Psoas muscle (tissue), 8 donors: Measurements from ENCODE around the gene ARFGEF3. TPM values are rescaled to one million over a fixed set of nuclear protein-coding genes. Genes with fewer than 3 reads are reported as not detected.

Experiments used
- ATAC-seq, 4 donors: fragments of 200-7000 bp; cut with Tn5 transposase; one replicate each; pipeline ENCODE4 v1.9.1; 2020; ENCODE audit warnings: moderate library complexity in 3 of 4, mild to moderate bottlenecking in 2 of 4
- DNase-seq, 2 donors: peaks; one replicate each; pipeline ENCODE4 v3.0.0-alpha.2; 2020
- H3K27ac ChIP-seq: fragments of 200-600 bp; one replicate; pipeline ENCODE4 v1.8.0; 2022
- H3K27me3 ChIP-seq, 3 donors: fragments of 200-600 bp in 1 of 3; one replicate each; pipeline versions ENCODE4 v1.6.1 to v1.8.0; 2013 to 2022; ENCODE audit warnings: low read length in 2 of 3, mild to moderate bottlenecking in 2 of 3, moderate library complexity in 1 of 3; ENCODE audit not compliant: insufficient read depth in 3 of 3
- H3K36me3 ChIP-seq, 2 donors: fragments of 200-600 bp in 1 of 2; one replicate each; pipeline versions ENCODE4 v1.6.1 to v1.8.0; 2013 to 2022; ENCODE audit warnings: low read depth in 1 of 2, mild to moderate bottlenecking in 1 of 2, moderate library complexity in 1 of 2; ENCODE audit not compliant: insufficient read depth in 1 of 2
- H3K4me1 ChIP-seq: fragments of 200-600 bp; one replicate; pipeline ENCODE4 v1.8.0; 2022
- H3K4me3 ChIP-seq: fragments of 200-600 bp; one replicate; pipeline ENCODE4 v1.8.0; 2022; ENCODE audit warnings: mild to moderate bottlenecking
- H3K9me3 ChIP-seq: fragments of 200-600 bp; one replicate; pipeline ENCODE4 v1.8.0; 2022
- CTCF ChIP-seq: fragments of 200-600 bp; IDR thresholded peaks from one replicate; pipeline ENCODE4 v1.8.0; 2022; ENCODE audit warnings: antibody characterized with exemption
- WGBS, 3 donors: extraction: QIAGEN DNeasy Blood & Tissue Kit; methylation state at CpG; one replicate each; pipeline versions ENCODE4 v1.1.6 to v1.1.7; 2013; 5-methylcytosine and 5-hydroxymethylcytosine counted together
- intact Hi-C, 2 donors: fragments of 100-400 bp; cut with DNase I; formaldehyde crosslinking; loops; one replicate each; pipeline versions ENCODE4 v1.11.0 to v1.14.2; 2022
- polyA plus RNA-seq, 3 donors: library from polyadenylated mRNA; stranded (reverse); fragments of 200-250 nt; gene quantifications; one replicate each; pipeline ENCODE4 v1.2.3, GENCODE V29; 2013
- total RNA-seq, 4 donors: library from RNA; stranded (reverse); fragmentation: NEBNext Ultra II Directional in 2 of 4; extraction: Animal tissue kit (Norgen Biotek cat#: 25700) in 2 of 4; gene quantifications; one replicate each; pipeline versions ENCODE4 v1.2.1 to v1.2.4, GENCODE V29; 2021 to 2023
- donor health status: healthy with polysubstance abuse.
- donor health status: DM: no; HTN: no; CAD: no; lungs with moderate emphysema.
- donor health status: Bipolar disorder and iron deficiency.
- donor health status: healthy.
- donor health status: DM: yes; HTN: yes; CAD: no.
- donor health status: DM: no; HTN: no; CAD: no.
- donor health status: DM: no; HTN: no; CAD: no.
- donor health status: DM: yes; HTN: yes; CAD: no.

Gene ARFGEF3
- total and polyA plus RNA-seq, 7 donors, result 0.20 to 18.4 (median 0.38) TPM

GRCh38 chr6:138250513-138251247, 88.9 kb downstream of the ARFGEF3 start:
- intact Hi-C loops, result no loop called here
- Histone ChIP-seq H3K9me3 (no peaks in the 10 kb centered on the region), H3K4me3 (no peak overlapping the region), H3K27me3 (no peaks in the 10 kb centered on the region), H3K36me3 (no peaks in the 10 kb centered on the region), H3K27ac (no peak overlapping the region), H3K4me1 (no peaks in the 10 kb centered on the region)
- TF ChIP-seq CTCF, result no peak
- ATAC-seq (peak in 1 of 4 donors; percentile 84), DNase-seq (peak in 1 of 2 donors; percentile 26)
- WGBS, 3 donors, result 75 to 84% (median 78%) methylated on average over 16 of the region's 16 CpGs

- 93 to 96% (median 94%) methylated on average over 11 of the region's 11 CpGs for WGBS, 3 donors
- no peaks in the 10 kb centered on the region for H3K9me3 ChIP-seq
These were observed 92.0 kb downstream of the ARFGEF3 start for GRCh38 chr6:138253731-138254130.

GRCh38 chr6:138255443-138255842, 93.7 kb downstream of the ARFGEF3 start:
- Histone ChIP-seq H3K27me3 (no peaks in the 10 kb centered on the region), H3K27ac (no peak overlapping the region), H3K4me3 (no peak overlapping the region), H3K4me1 (no peaks in the 10 kb centered on the region), H3K36me3 (no peaks in the 10 kb centered on the region), H3K9me3 (no peaks in the 10 kb centered on the region)
- ATAC-seq (no peak), DNase-seq (no peak)
- whole genome bisulfite sequencing, 3 donors, result 94 to 95% (median 95%) methylated on average over 20 of the region's 20 CpGs
- TF ChIP-seq CTCF, result no peak
- intact Hi-C loops, result no loop called here

More at GRCh38 chr6:138253731-138254130, 92.0 kb downstream of the ARFGEF3 start:
- TF ChIP-seq CTCF, result no peak
- Histone ChIP-seq H3K36me3 (no peaks in the 10 kb centered on the region), H3K4me1 (no peaks in the 10 kb centered on the region), H3K4me3 (no peak overlapping the region), H3K27me3 (no peaks in the 10 kb centered on the region), H3K27ac (no peak overlapping the region)
- DNase-seq (no peak), ATAC-seq (no peak)
- intact Hi-C loops, result no loop called here

GRCh38 chr6:138257638-138258040, 95.9 kb downstream of the ARFGEF3 start:
- intact Hi-C loops, result no loop called here
- no peak for DNase-seq
- H3K4me3 ChIP-seq, result no peak overlapping the region
- WGBS, 3 donors, result 92 to 100% (median 96%) methylated on average over 1 of the region's 1 CpG
- TF ChIP-seq CTCF, result no peak
- no peaks in the 10 kb centered on the region for H3K4me1 ChIP-seq
- no peaks in the 10 kb centered on the region for H3K9me3 ChIP-seq
- no peak for ATAC-seq
- no peaks in the 10 kb centered on the region for H3K36me3 ChIP-seq
- no peak overlapping the region for H3K27ac ChIP-seq
- no peaks in the 10 kb centered on the region for H3K27me3 ChIP-seq

GRCh38 chr6:138258197-138258596, 96.5 kb downstream of the ARFGEF3 start:
- Histone ChIP-seq H3K36me3 (no peaks in the 10 kb centered on the region), H3K27ac (no peak overlapping the region), H3K4me1 (no peaks in the 10 kb centered on the region), H3K9me3 (no peaks in the 10 kb centered on the region), H3K4me3 (no peak overlapping the region), H3K27me3 (no peaks in the 10 kb centered on the region)
- intact Hi-C loops, result no loop called here
- no peak for ATAC-seq
- TF ChIP-seq CTCF, result no peak
- no peak for DNase-seq
- 96 to 99% (median 96%) methylated on average over 6 of the region's 6 CpGs for whole genome bisulfite sequencing, 3 donors
